GM23338 (cell line): Measurements from ENCODE around the gene SULT1A1. TPM values are rescaled to one million over a fixed set of nuclear protein-coding genes. Genes with fewer than 3 reads are reported as not detected.

Source experiments
- ATAC-seq: fragments of 200-7000 bp; cut with Tn5 transposase; 3 replicates; pipeline ENCODE4 v1.9.1; 2020
- DNase-seq: peaks from one replicate; pipeline ENCODE4 v3.0.0-alpha.2; 2015; ENCODE audit warnings: low spot score
- H2AFZ ChIP-seq: fragments of 200-600 bp; sonication (generic); 2 replicates; pipeline ENCODE4 v1.8.0; 2016; ENCODE audit warnings: antibody characterized with exemption, mild to moderate bottlenecking, moderate library complexity
- H3F3A ChIP-seq: fragments of 200-600 bp; sonication (generic); replicated peaks from 2 replicates; pipeline ENCODE4 v1.8.0; 2017; ENCODE audit warnings: antibody characterized with exemption, mixed run types, low read depth
- H3K27ac ChIP-seq: fragments of 200-600 bp; sonication (generic); 2 replicates; pipeline ENCODE4 v1.6.1; 2016; ENCODE audit warnings: low read depth
- H3K27me3 ChIP-seq: fragments of 200-600 bp; sonication (generic); 2 replicates; pipeline ENCODE4 v1.8.0; 2016; ENCODE audit warnings: mild to moderate bottlenecking, mixed run types, moderate library complexity; ENCODE audit not compliant: insufficient read depth
- H3K36me3 ChIP-seq: fragments of 200-600 bp; sonication (generic); 2 replicates; pipeline ENCODE4 v1.8.0; 2016; ENCODE audit warnings: mild to moderate bottlenecking; ENCODE audit not compliant: insufficient read depth
- H3K4me1 ChIP-seq: fragments of 200-600 bp; sonication (generic); 2 replicates; pipeline ENCODE4 v1.8.0; 2016; ENCODE audit warnings: mild to moderate bottlenecking, moderate library complexity; ENCODE audit not compliant: insufficient read depth
- H3K4me2 ChIP-seq: fragments of 200-600 bp; sonication (generic); 2 replicates; pipeline ENCODE4 v1.7.1; 2017; ENCODE audit warnings: mixed run types
- H3K4me3 ChIP-seq: fragments of 200-600 bp; sonication (generic); 2 replicates; pipeline ENCODE4 v1.6.1; 2016; ENCODE audit warnings: mixed run types
- H3K79me2 ChIP-seq: fragments of 200-600 bp; sonication (generic); replicated peaks from 2 replicates; pipeline ENCODE4 v1.8.0; 2017; ENCODE audit warnings: mild to moderate bottlenecking; ENCODE audit not compliant: insufficient read depth
- H3K9me2 ChIP-seq: fragments of 200-600 bp; sonication (generic); 2 replicates; pipeline ENCODE4 v1.8.0; 2017; ENCODE audit not compliant: insufficient read depth
- H4K20me1 ChIP-seq: fragments of 200-600 bp; sonication (generic); replicated peaks from 2 replicates; pipeline ENCODE4 v1.8.0; 2017; ENCODE audit warnings: mild to moderate bottlenecking; ENCODE audit not compliant: insufficient read depth
- H3K27ac Mint-ChIP-seq: 2 replicates; pipeline ENCODE4 v1.8.0; 2020; ENCODE audit warnings: inconsistent platforms, mild to moderate bottlenecking, moderate library complexity, mixed read lengths
- H3K27me3 Mint-ChIP-seq: 3 replicates; pipeline ENCODE4 v1.8.0; 2022; ENCODE audit warnings: low read depth, mild to moderate bottlenecking, moderate library complexity, mixed read lengths, inconsistent platforms; ENCODE audit not compliant: insufficient read depth, poor library complexity
- H3K36me3 Mint-ChIP-seq: 3 replicates; pipeline ENCODE4 v1.8.0; 2021; ENCODE audit warnings: low read depth, mild to moderate bottlenecking, inconsistent platforms, moderate library complexity, mixed read lengths
- H3K4me1 Mint-ChIP-seq: 3 replicates; pipeline ENCODE4 v1.8.0; 2020; ENCODE audit warnings: mild to moderate bottlenecking, inconsistent platforms, mixed read lengths
- H3K4me3 Mint-ChIP-seq: 3 replicates; pipeline ENCODE4 v1.8.0; 2021; ENCODE audit warnings: moderate library complexity, mild to moderate bottlenecking, inconsistent platforms, mixed read lengths
- H3K9me3 Mint-ChIP-seq: 3 replicates; pipeline ENCODE4 v1.8.0; 2020; ENCODE audit warnings: moderate library complexity, mild to moderate bottlenecking, inconsistent platforms, mixed read lengths
- EZH2 ChIP-seq: fragments of 200-600 bp; sonication (generic); IDR thresholded peaks from one replicate; pipeline ENCODE4 v1.8.0; 2017; ENCODE audit warnings: antibody characterized with exemption, mild to moderate bottlenecking, low read depth; ENCODE audit not compliant: unreplicated experiment
- EZH2phosphoT487 ChIP-seq: fragments of 200-600 bp; sonication (generic); IDR thresholded peaks from one replicate; pipeline ENCODE4 v1.8.1; 2018; ENCODE audit warnings: antibody characterized with exemption; ENCODE audit not compliant: unreplicated experiment
- JUNB ChIP-seq: IDR thresholded peaks from one replicate; pipeline ENCODE4 v1.6.1; 2016; ENCODE audit warnings: antibody characterized with exemption; ENCODE audit not compliant: unreplicated experiment
- POLR2AphosphoS5 ChIP-seq: IDR thresholded peaks from 2 replicates; pipeline ENCODE4 v1.6.1; 2016; ENCODE audit warnings: antibody characterized with exemption, low read depth
- STAT1 ChIP-seq: IDR thresholded peaks from one replicate; pipeline ENCODE4 v1.6.1; 2016; ENCODE audit warnings: antibody characterized with exemption; ENCODE audit not compliant: unreplicated experiment
- ZNF114 ChIP-seq: fragments of 250-450 bp; sonication (Bioruptor Pico); IDR thresholded peaks from 2 replicates; pipeline ENCODE4 v1.5.0; 2020; ENCODE audit warnings: mild to moderate bottlenecking, moderate library complexity
- polyA plus RNA-seq: library from polyadenylated mRNA; unstranded; fragments of >200 nt; fragmentation: Nextera tagmentation; extraction: Ambion mirVana; gene quantifications from 2 replicates; pipeline ENCODE4 v1.2.1, GENCODE V29; 2016
- total RNA-seq: library from RNA; depleted of rRNA; stranded (reverse); fragments of >200 nt; shearing (Covaris generic); gene quantifications from 2 replicates; pipeline ENCODE4 v1.2.3, GENCODE V29; 2014
- TF ChIP-seq, protein P1 (sequence below): fragments of 250-450 bp; sonication (Bioruptor Pico); IDR thresholded peaks from 2 replicates; pipeline ENCODE4 v1.5.0; 2020; ENCODE audit warnings: mild to moderate bottlenecking, moderate library complexity

SULT1A1 gene
- total and polyA plus RNA-seq, 2 experiments from 2014 or later = 1.7 to 2.4 TPM

DNA sequence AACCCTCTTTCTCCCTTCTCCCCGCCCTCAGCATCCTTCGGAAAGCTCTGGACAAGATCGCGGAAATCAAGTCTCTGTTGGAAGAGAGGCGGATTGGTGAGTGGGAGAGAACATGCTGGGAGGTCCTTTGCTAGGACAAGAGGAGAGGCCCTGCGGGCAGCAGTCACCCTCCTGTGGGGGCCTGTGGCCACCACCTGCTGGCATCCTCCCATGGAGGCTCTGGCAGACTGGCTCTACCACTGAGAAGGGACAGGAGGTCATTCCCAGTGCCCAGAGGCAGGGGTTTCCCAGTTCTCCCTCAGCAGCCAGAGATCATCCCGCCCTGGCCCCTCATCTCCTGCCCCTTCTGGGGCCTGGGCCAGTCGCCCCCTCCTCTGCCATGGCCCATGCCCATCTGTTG, 20.8 kb downstream of the SULT1A1 start (continued):
- TF ChIP-seq, protein P1, sequence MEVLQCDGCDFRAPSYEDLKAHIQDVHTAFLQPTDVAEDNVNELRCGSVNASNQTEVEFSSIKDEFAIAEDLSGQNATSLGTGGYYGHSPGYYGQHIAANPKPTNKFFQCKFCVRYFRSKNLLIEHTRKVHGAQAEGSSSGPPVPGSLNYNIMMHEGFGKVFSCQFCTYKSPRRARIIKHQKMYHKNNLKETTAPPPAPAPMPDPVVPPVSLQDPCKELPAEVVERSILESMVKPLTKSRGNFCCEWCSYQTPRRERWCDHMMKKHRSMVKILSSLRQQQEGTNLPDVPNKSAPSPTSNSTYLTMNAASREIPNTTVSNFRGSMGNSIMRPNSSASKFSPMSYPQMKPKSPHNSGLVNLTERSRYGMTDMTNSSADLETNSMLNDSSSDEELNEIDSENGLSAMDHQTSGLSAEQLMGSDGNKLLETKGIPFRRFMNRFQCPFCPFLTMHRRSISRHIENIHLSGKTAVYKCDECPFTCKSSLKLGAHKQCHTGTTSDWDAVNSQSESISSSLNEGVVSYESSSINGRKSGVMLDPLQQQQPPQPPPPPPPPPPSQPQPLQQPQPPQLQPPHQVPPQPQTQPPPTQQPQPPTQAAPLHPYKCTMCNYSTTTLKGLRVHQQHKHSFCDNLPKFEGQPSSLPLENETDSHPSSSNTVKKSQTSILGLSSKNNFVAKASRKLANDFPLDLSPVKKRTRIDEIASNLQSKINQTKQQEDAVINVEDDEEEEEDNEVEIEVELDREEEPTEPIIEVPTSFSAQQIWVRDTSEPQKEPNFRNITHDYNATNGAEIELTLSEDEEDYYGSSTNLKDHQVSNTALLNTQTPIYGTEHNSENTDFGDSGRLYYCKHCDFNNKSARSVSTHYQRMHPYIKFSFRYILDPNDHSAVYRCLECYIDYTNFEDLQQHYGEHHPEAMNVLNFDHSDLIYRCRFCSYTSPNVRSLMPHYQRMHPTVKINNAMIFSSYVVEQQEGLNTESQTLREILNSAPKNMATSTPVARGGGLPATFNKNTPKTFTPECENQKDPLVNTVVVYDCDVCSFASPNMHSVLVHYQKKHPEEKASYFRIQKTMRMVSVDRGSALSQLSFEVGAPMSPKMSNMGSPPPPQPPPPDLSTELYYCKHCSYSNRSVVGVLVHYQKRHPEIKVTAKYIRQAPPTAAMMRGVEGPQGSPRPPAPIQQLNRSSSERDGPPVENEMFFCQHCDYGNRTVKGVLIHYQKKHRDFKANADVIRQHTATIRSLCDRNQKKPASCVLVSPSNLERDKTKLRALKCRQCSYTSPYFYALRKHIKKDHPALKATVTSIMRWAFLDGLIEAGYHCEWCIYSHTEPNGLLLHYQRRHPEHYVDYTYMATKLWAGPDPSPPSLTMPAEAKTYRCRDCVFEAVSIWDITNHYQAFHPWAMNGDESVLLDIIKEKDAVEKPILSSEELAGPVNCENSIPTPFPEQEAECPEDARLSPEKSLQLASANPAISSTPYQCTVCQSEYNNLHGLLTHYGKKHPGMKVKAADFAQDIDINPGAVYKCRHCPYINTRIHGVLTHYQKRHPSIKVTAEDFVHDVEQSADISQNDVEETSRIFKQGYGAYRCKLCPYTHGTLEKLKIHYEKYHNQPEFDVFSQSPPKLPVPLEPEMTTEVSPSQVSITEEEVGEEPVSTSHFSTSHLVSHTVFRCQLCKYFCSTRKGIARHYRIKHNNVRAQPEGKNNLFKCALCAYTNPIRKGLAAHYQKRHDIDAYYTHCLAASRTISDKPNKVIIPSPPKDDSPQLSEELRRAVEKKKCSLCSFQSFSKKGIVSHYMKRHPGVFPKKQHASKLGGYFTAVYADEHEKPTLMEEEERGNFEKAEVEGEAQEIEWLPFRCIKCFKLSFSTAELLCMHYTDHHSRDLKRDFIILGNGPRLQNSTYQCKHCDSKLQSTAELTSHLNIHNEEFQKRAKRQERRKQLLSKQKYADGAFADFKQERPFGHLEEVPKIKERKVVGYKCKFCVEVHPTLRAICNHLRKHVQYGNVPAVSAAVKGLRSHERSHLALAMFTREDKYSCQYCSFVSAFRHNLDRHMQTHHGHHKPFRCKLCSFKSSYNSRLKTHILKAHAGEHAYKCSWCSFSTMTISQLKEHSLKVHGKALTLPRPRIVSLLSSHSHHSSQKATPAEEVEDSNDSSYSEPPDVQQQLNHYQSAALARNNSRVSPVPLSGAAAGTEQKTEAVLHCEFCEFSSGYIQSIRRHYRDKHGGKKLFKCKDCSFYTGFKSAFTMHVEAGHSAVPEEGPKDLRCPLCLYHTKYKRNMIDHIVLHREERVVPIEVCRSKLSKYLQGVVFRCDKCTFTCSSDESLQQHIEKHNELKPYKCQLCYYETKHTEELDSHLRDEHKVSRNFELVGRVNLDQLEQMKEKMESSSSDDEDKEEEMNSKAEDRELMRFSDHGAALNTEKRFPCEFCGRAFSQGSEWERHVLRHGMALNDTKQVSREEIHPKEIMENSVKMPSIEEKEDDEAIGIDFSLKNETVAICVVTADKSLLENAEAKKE = no peak
- TF ChIP-seq EZH2phosphoT487 (no peak), JUNB (no peak), STAT1 (no peak), POLR2AphosphoS5 (no peak), EZH2 (no peak)

DNA sequence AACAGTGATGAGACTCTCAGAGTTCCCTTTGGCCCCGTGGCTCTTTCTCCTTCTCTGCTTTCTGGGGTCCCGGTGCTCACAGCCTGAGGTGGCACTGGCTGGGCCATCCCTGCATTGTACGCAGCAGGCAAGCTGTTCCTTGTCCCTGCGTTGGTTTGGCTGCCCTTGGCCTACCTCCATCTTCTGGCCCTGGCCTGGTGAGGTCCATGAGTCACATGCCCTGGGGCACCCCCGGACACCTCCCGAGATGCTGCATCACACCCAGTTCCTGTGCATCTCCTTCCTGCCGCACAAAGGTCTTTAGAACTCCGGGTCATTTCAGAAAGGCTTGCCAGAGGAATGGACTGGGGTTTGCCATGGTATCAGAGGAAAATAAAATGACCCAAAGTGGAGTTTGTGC, 22.5 kb downstream of the SULT1A1 start:
- Histone ChIP-seq H3K9me2 (no peaks in the 10 kb centered on the region), H2AFZ (no peak overlapping the region), H4K20me1 (no peaks in the 10 kb centered on the region), H3K27ac (no peak overlapping the region), H3K36me3 (no peaks in the 10 kb centered on the region; the same call in 1 of the 2 replicates), H3K4me1 (no peaks in the 10 kb centered on the region), H3K27me3 (no peaks in the 10 kb centered on the region), H3F3A (no peaks in the 10 kb centered on the region), H3K79me2 (no peaks in the 10 kb centered on the region), H3K4me2 (no peak overlapping the region), H3K4me3 (no peak overlapping the region)
- Mint-ChIP-seq H3K27me3 (peaks cover 5% of the 10 kb centered on the region), H3K4me3 (no peak overlapping the region), H3K36me3 (peaks cover 22% of the 10 kb centered on the region), H3K9me3 (no peaks in the 10 kb centered on the region), H3K4me1 (no peaks in the 10 kb centered on the region), H3K27ac (no peak overlapping the region)
- TF ChIP-seq POLR2AphosphoS5 (no peak), ZNF114 (no peak), JUNB (no peak)
- DNase-seq (no peak), ATAC-seq (no peak)
